Activated naive CD8-positive, alpha-beta T cell (primary cell): ENCODE results near the gene FARP1.

Experiments used
- H3K27ac Mint-ChIP-seq: one replicate; pipeline ENCODE4 v1.8.0; 2021; ENCODE audit warnings: mixed read lengths
- H3K27me3 Mint-ChIP-seq: one replicate; pipeline ENCODE4 v1.8.0; 2021; ENCODE audit warnings: mixed read lengths
- H3K36me3 Mint-ChIP-seq: one replicate; pipeline ENCODE4 v1.8.0; 2021; ENCODE audit warnings: mixed read lengths
- H3K4me1 Mint-ChIP-seq: one replicate; pipeline ENCODE4 v1.8.0; 2021; ENCODE audit warnings: low read depth, mixed read lengths
- H3K4me3 Mint-ChIP-seq: one replicate; pipeline ENCODE4 v1.8.0; 2021; ENCODE audit warnings: mild to moderate bottlenecking, mixed read lengths
- H3K9me3 Mint-ChIP-seq: one replicate; pipeline ENCODE4 v1.8.0; 2021; ENCODE audit warnings: low read depth, mixed read lengths

The FARP1 gene

GRCh38 chr13:98236197-98236596 lies 93.3 kb downstream of the FARP1 start:
- H3K9me3 Mint-ChIP-seq = no peaks in the 10 kb centered on the region
- no peaks in the 10 kb centered on the region for H3K4me1 Mint-ChIP-seq
- H3K27me3 Mint-ChIP-seq = no peaks in the 10 kb centered on the region
- H3K4me3 Mint-ChIP-seq = no peak overlapping the region
- no peak overlapping the region for H3K27ac Mint-ChIP-seq
- H3K36me3 Mint-ChIP-seq = no peaks in the 10 kb centered on the region

DNA sequence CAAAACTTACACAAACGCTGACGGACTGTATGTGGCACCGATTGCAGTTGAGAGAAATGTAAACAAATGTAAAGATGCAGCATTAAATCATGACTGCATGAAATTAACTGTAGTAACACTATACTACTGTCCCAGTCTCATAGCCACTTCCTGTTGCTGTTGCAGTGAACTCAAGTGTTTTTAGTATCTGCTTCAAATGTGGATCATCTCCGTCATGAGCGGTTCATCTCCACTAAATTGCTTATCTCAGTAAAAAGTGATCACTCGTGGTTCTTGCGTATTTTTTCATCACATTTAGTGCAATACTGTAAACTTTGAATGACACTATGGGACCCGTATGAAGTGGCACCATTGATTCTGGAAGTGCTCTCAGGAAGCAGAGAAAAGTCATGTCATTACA lies 94.4 kb downstream of the FARP1 start:
- Mint-ChIP-seq H3K4me3 (no peak overlapping the region), H3K4me1 (no peaks in the 10 kb centered on the region), H3K36me3 (no peaks in the 10 kb centered on the region), H3K27ac (no peak overlapping the region), H3K9me3 (no peaks in the 10 kb centered on the region), H3K27me3 (no peaks in the 10 kb centered on the region)

- no peaks in the 10 kb centered on the region for H3K4me1 Mint-ChIP-seq
- H3K27ac Mint-ChIP-seq = no peak overlapping the region
- H3K9me3 Mint-ChIP-seq = no peaks in the 10 kb centered on the region
- no peaks in the 10 kb centered on the region for H3K27me3 Mint-ChIP-seq
- H3K4me3 Mint-ChIP-seq = no peak overlapping the region
- H3K36me3 Mint-ChIP-seq = no peaks in the 10 kb centered on the region
Observed at GRCh38 chr13:98239162-98240076, 96.5 kb downstream of the FARP1 start.

DNA sequence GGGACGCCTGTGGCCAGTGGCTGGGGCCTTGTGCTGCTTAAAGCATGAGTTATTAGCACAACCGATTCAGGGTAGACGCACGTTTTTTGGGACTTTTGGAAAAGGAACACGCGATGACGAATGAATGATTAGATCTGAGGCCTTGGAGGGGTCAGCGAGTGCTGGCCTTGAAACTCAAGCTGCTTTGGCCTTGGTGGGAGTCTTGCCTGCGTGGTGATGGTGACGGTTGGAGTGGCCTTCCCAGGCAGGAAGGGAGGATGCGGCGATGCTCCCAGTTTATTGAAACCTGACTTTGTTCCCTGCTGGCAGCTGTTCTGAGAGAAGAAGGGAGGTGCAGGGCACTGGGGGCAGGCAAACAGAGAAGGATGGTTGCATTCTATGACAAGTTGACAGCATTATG lies 97.2 kb downstream of the FARP1 start:
- no peaks in the 10 kb centered on the region for H3K4me1 Mint-ChIP-seq
- H3K9me3 Mint-ChIP-seq = no peaks in the 10 kb centered on the region
- H3K36me3 Mint-ChIP-seq = no peaks in the 10 kb centered on the region
- no peaks in the 10 kb centered on the region for H3K27me3 Mint-ChIP-seq
- no peak overlapping the region for H3K27ac Mint-ChIP-seq
- H3K4me3 Mint-ChIP-seq = no peak overlapping the region

GRCh38 chr13:98240974-98241373 lies 98.1 kb downstream of the FARP1 start:
- no peak overlapping the region for H3K27ac Mint-ChIP-seq
- H3K36me3 Mint-ChIP-seq = no peaks in the 10 kb centered on the region
- H3K9me3 Mint-ChIP-seq = no peaks in the 10 kb centered on the region
- no peaks in the 10 kb centered on the region for H3K4me1 Mint-ChIP-seq
- H3K4me3 Mint-ChIP-seq = no peak overlapping the region
- no peaks in the 10 kb centered on the region for H3K27me3 Mint-ChIP-seq

- no peaks in the 10 kb centered on the region for H3K9me3 Mint-ChIP-seq
- no peak overlapping the region for H3K4me3 Mint-ChIP-seq
- no peaks in the 10 kb centered on the region for H3K4me1 Mint-ChIP-seq
- H3K27ac Mint-ChIP-seq = no peak overlapping the region
- peaks cover 2% of the 10 kb centered on the region for H3K27me3 Mint-ChIP-seq
- H3K36me3 Mint-ChIP-seq = no peaks in the 10 kb centered on the region
Observed at GRCh38 chr13:98241976-98242375, 99.1 kb downstream of the FARP1 start.

DNA sequence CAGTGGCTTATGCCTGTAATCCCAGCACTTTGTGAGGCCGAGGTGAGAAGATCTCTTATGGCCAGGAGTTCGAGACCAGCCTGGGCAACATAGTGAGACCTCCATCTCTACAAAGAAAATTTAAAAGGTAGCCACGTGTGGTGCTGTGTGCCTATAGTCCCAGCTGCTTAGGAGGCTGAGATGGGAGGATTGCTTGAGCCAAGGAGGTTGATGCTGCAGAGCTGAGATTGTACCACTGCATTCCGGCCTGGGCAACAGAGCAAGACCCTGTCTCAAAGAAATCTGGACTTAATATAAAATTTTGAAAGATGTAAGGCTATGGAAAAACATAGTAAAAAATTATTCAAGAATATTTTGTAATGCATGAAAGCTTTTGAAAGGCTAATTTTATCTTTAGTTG lies 99.5 kb downstream of the FARP1 start:
- no peaks in the 10 kb centered on the region for H3K36me3 Mint-ChIP-seq
- no peak overlapping the region for H3K4me3 Mint-ChIP-seq
- H3K27ac Mint-ChIP-seq = no peak overlapping the region
- H3K27me3 Mint-ChIP-seq = peaks cover 4% of the 10 kb centered on the region
- H3K4me1 Mint-ChIP-seq = no peaks in the 10 kb centered on the region
- no peaks in the 10 kb centered on the region for H3K9me3 Mint-ChIP-seq

- Mint-ChIP-seq H3K27me3 (peaks cover 8% of the 10 kb centered on the region), H3K4me3 (no peak overlapping the region), H3K9me3 (no peaks in the 10 kb centered on the region), H3K36me3 (no peaks in the 10 kb centered on the region), H3K27ac (no peak overlapping the region), H3K4me1 (no peaks in the 10 kb centered on the region)
Observed at GRCh38 chr13:98243929-98244272, 101.0 kb downstream of the FARP1 start.

- no peaks in the 10 kb centered on the region for H3K4me1 Mint-ChIP-seq
- H3K27me3 Mint-ChIP-seq = peaks cover 9% of the 10 kb centered on the region
- H3K4me3 Mint-ChIP-seq = no peak overlapping the region
- H3K9me3 Mint-ChIP-seq = no peaks in the 10 kb centered on the region
- H3K27ac Mint-ChIP-seq = no peak overlapping the region
- no peaks in the 10 kb centered on the region for H3K36me3 Mint-ChIP-seq
Observed at GRCh38 chr13:98246538-98247172, 103.8 kb downstream of the FARP1 start.

DNA sequence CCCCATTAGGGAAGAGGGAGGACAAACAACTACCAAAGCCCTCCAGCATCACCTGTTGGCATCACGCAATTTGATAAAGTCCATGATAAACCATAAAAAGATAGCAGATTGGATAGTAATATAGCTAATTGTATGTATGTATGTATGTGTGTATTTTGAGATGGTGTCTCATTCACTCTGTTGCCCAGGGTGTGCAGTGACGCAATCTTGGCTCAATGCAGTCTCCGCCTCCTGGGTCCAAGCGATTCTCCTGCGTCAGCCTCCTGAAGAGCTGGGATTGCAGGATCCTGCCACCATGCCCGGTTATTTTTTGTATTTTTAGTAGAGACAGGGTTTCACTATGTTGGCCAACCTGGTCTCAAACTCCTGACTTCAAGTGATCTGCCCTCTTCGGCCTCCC lies 108.8 kb downstream of the FARP1 start:
- Mint-ChIP-seq H3K27me3 (peaks cover 7% of the 10 kb centered on the region), H3K4me3 (no peak overlapping the region), H3K36me3 (no peaks in the 10 kb centered on the region), H3K4me1 (no peaks in the 10 kb centered on the region), H3K27ac (no peak overlapping the region), H3K9me3 (no peaks in the 10 kb centered on the region)

GRCh38 chr13:98252931-98253470 lies 110.1 kb downstream of the FARP1 start:
- H3K36me3 Mint-ChIP-seq = no peaks in the 10 kb centered on the region
- H3K27ac Mint-ChIP-seq = no peak overlapping the region
- H3K4me3 Mint-ChIP-seq = no peak overlapping the region
- H3K27me3 Mint-ChIP-seq = peaks cover 4% of the 10 kb centered on the region
- no peaks in the 10 kb centered on the region for H3K4me1 Mint-ChIP-seq
- H3K9me3 Mint-ChIP-seq = no peaks in the 10 kb centered on the region

- no peaks in the 10 kb centered on the region for H3K9me3 Mint-ChIP-seq
Observed at GRCh38 chr13:98253526-98253925, 110.6 kb downstream of the FARP1 start.

DNA sequence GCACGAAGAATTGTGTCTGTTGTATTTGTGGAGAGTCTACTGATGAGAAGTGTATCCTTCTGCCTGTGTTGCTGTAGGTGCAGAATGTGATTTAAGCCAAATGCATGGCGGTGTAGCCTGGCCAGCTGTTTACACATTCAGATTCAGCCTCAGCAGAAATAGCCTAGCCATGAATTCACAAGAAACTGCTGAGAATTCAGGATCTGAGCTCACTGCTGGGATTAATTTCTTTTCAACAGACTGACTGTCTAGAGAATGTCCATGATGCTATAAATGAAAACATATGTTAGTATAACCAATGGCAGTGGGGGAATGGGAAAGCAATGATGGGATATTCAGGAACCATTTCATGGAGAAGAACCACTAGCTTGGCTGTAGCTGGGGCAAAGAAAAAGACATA lies 111.6 kb downstream of the FARP1 start:
- no peak overlapping the region for H3K27ac Mint-ChIP-seq
- H3K4me3 Mint-ChIP-seq = no peak overlapping the region
- no peaks in the 10 kb centered on the region for H3K36me3 Mint-ChIP-seq
- no peaks in the 10 kb centered on the region for H3K4me1 Mint-ChIP-seq
- no peaks in the 10 kb centered on the region for H3K9me3 Mint-ChIP-seq
- H3K27me3 Mint-ChIP-seq = peaks cover 2% of the 10 kb centered on the region

More at GRCh38 chr13:98253526-98253925, 110.6 kb downstream of the FARP1 start:
- Mint-ChIP-seq H3K4me3 (no peak overlapping the region), H3K36me3 (no peaks in the 10 kb centered on the region), H3K27me3 (peaks cover 2% of the 10 kb centered on the region), H3K27ac (no peak overlapping the region), H3K4me1 (no peaks in the 10 kb centered on the region)

GRCh38 chr13:98258226-98258625 lies 115.3 kb downstream of the FARP1 start:
- no peaks in the 10 kb centered on the region for H3K9me3 Mint-ChIP-seq
- H3K27me3 Mint-ChIP-seq = peaks cover 2% of the 10 kb centered on the region
- no peak overlapping the region for H3K27ac Mint-ChIP-seq
- no peaks in the 10 kb centered on the region for H3K36me3 Mint-ChIP-seq
- no peak overlapping the region for H3K4me3 Mint-ChIP-seq
- no peaks in the 10 kb centered on the region for H3K4me1 Mint-ChIP-seq

DNA sequence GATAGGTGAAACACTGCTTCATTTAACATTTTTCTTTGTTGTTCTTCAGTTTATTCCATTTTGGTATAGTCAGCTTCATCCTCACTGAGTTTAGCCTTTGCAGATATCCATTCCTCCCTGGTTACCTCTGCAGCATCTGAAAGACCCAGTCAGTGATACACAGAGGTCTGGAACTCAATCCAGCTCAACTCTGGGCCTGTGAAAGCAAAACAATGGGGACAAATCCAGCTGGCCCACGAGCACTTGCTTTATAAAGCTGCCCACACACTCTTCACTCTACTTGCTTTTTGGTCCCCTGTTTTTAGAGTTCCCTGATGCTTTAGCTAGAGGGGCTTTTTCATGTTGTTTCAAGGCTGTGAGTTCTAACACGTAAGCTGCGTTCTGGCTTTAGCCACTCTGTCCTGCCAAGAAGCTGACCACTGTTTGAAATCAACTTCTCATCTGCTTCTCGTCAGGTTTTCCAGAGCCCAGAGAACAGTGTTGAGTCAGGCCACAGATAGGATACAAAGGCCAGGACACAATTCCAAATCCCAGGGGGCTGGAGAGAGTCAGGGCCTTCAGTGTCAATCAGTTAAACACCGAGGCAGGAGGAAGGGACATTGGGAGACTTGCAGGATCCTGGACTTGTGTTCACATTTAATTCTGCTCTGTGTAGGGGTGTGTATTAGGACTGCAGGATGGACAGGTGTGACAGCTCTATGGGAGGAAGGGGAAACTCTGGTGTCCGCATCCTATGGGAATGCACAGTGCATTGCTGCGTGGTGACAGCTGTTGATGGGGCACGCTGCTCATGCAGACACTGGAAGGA lies 117.7 kb downstream of the FARP1 start:
- Mint-ChIP-seq H3K4me1 (no peaks in the 10 kb centered on the region), H3K4me3 (no peak overlapping the region), H3K27me3 (peaks cover 2% of the 10 kb centered on the region), H3K36me3 (no peaks in the 10 kb centered on the region), H3K27ac (no peak overlapping the region), H3K9me3 (no peaks in the 10 kb centered on the region)
